Parathyroid adenoma (tissue), 2 donors: Measurements from ENCODE around the gene RBM5.

Source experiments
- H2AFZ ChIP-seq: fragments of 300-600 bp; sonication (generic); one replicate; pipeline ENCODE4 v1.7.0; 2017; ENCODE audit warnings: antibody characterized with exemption, mild to moderate bottlenecking
- H3K27ac ChIP-seq: fragments of 300-600 bp; sonication (generic); one replicate; pipeline ENCODE4 v1.7.0; 2017
- H3K27me3 ChIP-seq: fragments of 300-600 bp; sonication (generic); one replicate; pipeline ENCODE4 v1.7.0; 2017; ENCODE audit warnings: low read length; ENCODE audit not compliant: control insufficient read depth, insufficient read depth
- H3K36me3 ChIP-seq: fragments of 300-600 bp; sonication (generic); one replicate; pipeline ENCODE4 v1.7.0; 2017; ENCODE audit warnings: low read length; ENCODE audit not compliant: control insufficient read depth, insufficient read depth
- H3K4me1 ChIP-seq: fragments of 300-600 bp; sonication (generic); one replicate; pipeline ENCODE4 v1.7.0; 2017; ENCODE audit warnings: control low read depth
- H3K4me2 ChIP-seq: fragments of 300-600 bp; sonication (generic); one replicate; pipeline ENCODE4 v1.7.0; 2017; ENCODE audit warnings: low read length
- H3K4me3 ChIP-seq: fragments of 300-600 bp; sonication (generic); one replicate; pipeline ENCODE4 v1.7.0; 2017; ENCODE audit warnings: low read depth, low read length
- H3K79me2 ChIP-seq: fragments of 300-600 bp; sonication (generic); one replicate; pipeline ENCODE4 v1.7.0; 2017; ENCODE audit warnings: control low read depth
- H3K9ac ChIP-seq: fragments of 300-600 bp; sonication (generic); one replicate; pipeline ENCODE4 v1.7.0; 2017; ENCODE audit warnings: mild to moderate bottlenecking
- H3K9me3 ChIP-seq: fragments of 300-600 bp; sonication (generic); one replicate; pipeline ENCODE4 v1.7.0; 2017; ENCODE audit warnings: low read length; ENCODE audit not compliant: control insufficient read depth
- TF ChIP-seq, protein P1 (sequence below): fragments of 300-600 bp; sonication (generic); IDR thresholded peaks from one replicate; pipeline ENCODE4 v1.7.0; 2017; ENCODE audit warnings: antibody characterized with exemption, mild to moderate bottlenecking
- donor health status: primary hyperparathyroidism.

The RBM5 gene

DNA sequence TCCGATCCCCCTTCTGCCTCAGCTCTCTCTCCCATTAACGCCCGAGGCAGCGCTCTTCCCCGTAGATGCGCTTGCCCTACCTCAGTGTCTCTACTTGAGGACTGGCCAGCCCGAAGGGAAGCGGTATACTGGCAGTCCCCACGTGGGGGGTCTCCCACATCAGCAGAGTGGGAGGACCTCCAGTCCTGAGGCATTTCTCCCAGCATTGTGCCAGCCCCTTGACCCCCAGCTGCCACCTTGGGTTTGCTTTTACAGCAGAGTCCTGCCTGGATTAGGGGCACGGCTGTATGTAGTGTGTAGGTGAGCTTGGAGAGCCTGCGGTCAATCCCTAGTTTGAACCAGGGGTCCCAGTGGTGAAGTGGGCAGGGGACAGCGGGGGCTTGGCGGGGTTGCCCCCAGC is 67.2 kb downstream of the RBM5 start:
- Histone ChIP-seq H3K36me3 (no peaks in the 10 kb centered on the region), H3K9me3 (no peaks in the 10 kb centered on the region), H3K27me3 (no peaks in the 10 kb centered on the region), H3K4me2 (peak overlapping the region; percentile 50), H3K4me1 (peaks cover 34% of the 10 kb centered on the region), H2AFZ (no peak overlapping the region), H3K79me2 (no peaks in the 10 kb centered on the region), H3K27ac (peak overlapping the region; percentile 32), H3K9ac (no peak overlapping the region), H3K4me3 (peak overlapping the region; percentile 17)
- TF ChIP-seq, protein P1, sequence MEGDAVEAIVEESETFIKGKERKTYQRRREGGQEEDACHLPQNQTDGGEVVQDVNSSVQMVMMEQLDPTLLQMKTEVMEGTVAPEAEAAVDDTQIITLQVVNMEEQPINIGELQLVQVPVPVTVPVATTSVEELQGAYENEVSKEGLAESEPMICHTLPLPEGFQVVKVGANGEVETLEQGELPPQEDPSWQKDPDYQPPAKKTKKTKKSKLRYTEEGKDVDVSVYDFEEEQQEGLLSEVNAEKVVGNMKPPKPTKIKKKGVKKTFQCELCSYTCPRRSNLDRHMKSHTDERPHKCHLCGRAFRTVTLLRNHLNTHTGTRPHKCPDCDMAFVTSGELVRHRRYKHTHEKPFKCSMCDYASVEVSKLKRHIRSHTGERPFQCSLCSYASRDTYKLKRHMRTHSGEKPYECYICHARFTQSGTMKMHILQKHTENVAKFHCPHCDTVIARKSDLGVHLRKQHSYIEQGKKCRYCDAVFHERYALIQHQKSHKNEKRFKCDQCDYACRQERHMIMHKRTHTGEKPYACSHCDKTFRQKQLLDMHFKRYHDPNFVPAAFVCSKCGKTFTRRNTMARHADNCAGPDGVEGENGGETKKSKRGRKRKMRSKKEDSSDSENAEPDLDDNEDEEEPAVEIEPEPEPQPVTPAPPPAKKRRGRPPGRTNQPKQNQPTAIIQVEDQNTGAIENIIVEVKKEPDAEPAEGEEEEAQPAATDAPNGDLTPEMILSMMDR, result no peak

DNA sequence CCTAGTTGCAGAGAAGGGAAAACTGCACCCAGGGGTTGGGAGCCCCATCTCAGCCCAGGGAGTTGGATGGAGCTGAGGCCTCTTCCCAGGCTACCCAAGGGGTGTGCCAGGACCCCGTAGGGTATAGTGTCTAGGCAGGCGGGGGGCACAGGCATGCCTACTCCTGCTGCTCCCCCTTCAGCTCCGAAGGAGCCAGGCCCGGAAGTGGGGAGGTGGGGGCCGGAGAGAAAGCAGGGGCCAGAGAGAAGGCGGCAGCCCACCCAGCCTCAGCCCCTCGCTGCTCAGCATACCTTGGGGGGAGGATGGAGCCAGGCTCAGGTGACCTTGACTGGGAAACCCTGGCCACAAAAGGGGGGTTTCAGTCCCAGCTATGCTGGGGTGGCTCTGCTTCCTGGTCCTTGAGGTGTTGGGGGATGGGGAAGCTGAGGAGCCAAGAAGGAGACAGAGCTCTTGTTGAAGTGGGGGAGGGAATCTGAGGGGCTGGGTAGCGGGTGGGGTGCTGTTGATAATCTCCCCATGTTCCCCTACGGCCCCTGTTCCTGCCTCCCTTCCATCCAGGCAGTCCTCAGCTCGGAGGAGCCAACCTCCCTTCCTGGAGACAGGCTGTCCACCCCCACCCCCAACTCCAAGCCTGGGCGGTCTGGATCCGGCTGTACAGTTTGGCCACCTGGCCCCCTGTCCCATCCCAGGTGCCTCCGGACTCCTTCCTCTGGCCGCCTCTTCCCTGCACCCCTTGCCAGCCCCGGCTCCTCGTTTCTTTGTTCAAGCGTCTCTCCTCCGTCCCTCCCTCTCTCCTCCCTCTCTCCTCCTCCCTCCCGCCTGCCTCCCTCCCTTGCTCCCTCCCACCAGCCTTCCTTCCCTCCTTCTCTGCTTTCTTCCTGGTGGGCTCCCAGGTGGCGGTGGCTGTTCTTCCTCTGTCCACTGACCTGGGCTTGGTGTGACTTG is 68.1 kb downstream of the RBM5 start:
- no peaks in the 10 kb centered on the region for H3K79me2 ChIP-seq
- no peak overlapping the region for H3K9ac ChIP-seq
- no peaks in the 10 kb centered on the region for H3K9me3 ChIP-seq
- no peak overlapping the region for H2AFZ ChIP-seq
- TF ChIP-seq, protein P1, result no peak
- H3K4me3 ChIP-seq, result peak overlapping the region; percentile 17
- H3K27ac ChIP-seq, result peak overlapping the region; percentile 29
- peaks cover 25% of the 10 kb centered on the region for H3K4me1 ChIP-seq
- peak overlapping the region; percentile 4 for H3K4me2 ChIP-seq
- no peaks in the 10 kb centered on the region for H3K27me3 ChIP-seq
- H3K36me3 ChIP-seq, result no peaks in the 10 kb centered on the region

DNA sequence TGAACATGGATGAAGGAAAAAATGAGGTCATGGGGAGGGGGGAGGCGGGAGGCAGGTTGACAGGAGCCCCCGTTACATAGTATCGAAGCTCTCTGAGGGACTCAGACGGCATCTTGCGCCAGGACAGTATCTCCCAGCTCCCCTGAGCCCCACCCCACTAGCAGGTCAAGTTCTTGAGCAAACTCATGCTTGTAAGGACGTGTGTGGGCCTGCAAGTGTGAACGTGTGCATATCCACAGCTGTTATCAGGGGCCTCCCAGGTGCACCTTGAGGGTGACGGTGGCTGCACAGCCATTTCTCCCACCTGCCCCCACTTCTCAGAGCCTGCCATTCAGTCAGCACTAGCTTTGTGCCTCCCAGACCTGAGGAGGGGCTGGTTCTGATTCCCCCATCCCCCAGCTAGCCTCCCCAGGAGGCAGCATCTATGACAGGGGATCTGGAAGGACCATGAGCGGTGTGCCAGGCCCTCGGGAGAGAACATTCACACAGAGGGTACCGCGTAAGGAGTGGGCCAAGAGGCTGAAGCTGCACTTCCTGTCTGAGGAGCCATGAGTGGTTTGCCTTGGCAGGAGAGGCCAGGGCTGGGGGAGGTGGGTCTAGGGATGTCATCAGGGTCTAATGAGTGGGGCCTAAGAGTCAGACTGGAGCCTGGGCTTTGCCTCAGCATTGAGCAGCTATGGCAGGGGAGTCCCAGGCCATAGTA is 69.3 kb downstream of the RBM5 start:
- H3K4me3 ChIP-seq, result no peak overlapping the region
- TF ChIP-seq, protein P1, result no peak
- H3K27ac ChIP-seq, result no peak overlapping the region
- H3K9me3 ChIP-seq, result no peaks in the 10 kb centered on the region
- H2AFZ ChIP-seq, result no peak overlapping the region
- H3K27me3 ChIP-seq, result no peaks in the 10 kb centered on the region
- H3K4me1 ChIP-seq, result peaks cover 19% of the 10 kb centered on the region
- no peak overlapping the region for H3K9ac ChIP-seq
- H3K4me2 ChIP-seq, result peak overlapping the region; percentile 31
- H3K36me3 ChIP-seq, result no peaks in the 10 kb centered on the region
- no peaks in the 10 kb centered on the region for H3K79me2 ChIP-seq

DNA sequence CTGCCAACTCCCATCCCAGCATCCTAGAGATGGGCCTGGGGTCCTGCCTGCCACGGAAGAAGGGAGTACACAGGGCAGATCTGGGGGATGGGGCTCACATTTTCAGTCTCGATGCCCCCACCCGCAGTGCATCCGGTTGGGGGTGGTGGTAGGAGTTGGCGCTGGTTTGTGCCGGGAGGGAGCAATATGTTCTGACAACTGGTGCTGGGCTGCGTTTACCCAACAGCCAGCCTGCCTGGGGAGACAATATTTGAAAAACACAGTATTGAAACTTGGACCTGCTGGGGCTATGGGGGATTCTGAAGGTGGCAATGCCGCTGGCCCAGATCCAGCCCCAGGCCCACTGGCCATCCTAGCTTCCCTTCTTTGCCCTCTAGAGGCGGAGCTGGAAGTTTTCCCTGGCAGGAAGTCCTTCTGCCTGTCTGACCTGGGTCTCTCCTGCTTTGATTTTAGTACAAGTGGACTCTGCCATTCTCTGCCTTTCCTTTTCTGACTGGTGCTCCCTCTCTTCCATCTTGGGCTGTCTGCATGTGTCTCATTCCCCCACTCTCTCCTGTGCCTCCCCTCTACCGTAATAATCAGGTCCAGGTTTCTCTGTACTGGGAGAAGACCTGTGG is 69.9 kb downstream of the RBM5 start:
- no peak overlapping the region for H3K9ac ChIP-seq
- H3K27ac ChIP-seq, result no peak overlapping the region
- H2AFZ ChIP-seq, result no peak overlapping the region
- H3K9me3 ChIP-seq, result no peaks in the 10 kb centered on the region
- TF ChIP-seq, protein P1, result no peak
- H3K4me3 ChIP-seq, result no peak overlapping the region
- peaks cover 14% of the 10 kb centered on the region for H3K4me1 ChIP-seq
- no peaks in the 10 kb centered on the region for H3K79me2 ChIP-seq
- no peak overlapping the region for H3K4me2 ChIP-seq
- no peaks in the 10 kb centered on the region for H3K27me3 ChIP-seq
- H3K36me3 ChIP-seq, result no peaks in the 10 kb centered on the region
